Transverse colon (tissue), 3 donors: ENCODE data around the gene MICAL2.

Experiments used
- POLR2A ChIP-seq: fragments of 450-650 bp; IDR thresholded peaks from one replicate; pipeline ENCODE4 v1.6.1; 2016; ENCODE audit warnings: antibody characterized with exemption, mild to moderate bottlenecking, moderate library complexity
- TF ChIP-seq, protein P1 (sequence below), 5 experiments: fragments of 200-600 bp in 3 of 5; fragments of 450-650 bp in 2 of 5; sonication (generic) in 3 of 5; IDR thresholded peaks; 1 replicate in 2 of 5; 2 replicates in 3 of 5; pipeline ENCODE4 v1.5.1; 2016 to 2017; ENCODE audit warnings: antibody characterized with exemption in 5 of 5, inconsistent platforms in 3 of 5, mild to moderate bottlenecking in 2 of 5, moderate library complexity in 1 of 5

DNA sequence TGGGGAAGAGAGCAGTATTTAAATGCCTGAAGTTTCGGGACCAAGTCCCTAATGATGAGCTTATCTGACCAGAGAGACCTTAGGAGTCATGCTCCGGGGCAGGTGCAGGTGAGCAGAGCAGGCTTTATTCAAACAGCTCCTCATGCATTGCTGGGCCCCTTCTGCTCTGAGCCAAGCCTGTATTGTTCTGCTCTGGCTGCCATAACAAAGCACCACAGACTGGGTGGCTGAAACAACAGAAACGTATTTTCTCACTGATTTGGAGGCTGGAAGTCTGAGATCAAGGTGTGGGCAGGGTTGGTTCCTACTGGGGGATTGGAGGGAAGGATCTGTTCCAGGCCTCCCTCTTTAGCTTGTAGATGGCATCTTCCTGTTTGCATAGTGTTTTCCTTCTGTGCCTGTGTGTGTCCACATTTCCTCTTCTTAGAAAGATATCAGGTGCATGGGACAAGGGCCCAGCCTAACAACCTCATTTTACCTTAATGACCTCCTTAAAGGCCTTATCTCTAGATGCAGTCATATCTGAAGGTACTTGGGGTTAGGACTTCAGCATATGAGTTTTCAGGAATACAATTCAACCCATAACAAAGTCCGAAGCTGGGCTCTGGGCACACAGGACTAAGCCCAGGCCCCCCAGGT, 169.9 kb downstream of the MICAL2 start:
- TF ChIP-seq, protein P1, sequence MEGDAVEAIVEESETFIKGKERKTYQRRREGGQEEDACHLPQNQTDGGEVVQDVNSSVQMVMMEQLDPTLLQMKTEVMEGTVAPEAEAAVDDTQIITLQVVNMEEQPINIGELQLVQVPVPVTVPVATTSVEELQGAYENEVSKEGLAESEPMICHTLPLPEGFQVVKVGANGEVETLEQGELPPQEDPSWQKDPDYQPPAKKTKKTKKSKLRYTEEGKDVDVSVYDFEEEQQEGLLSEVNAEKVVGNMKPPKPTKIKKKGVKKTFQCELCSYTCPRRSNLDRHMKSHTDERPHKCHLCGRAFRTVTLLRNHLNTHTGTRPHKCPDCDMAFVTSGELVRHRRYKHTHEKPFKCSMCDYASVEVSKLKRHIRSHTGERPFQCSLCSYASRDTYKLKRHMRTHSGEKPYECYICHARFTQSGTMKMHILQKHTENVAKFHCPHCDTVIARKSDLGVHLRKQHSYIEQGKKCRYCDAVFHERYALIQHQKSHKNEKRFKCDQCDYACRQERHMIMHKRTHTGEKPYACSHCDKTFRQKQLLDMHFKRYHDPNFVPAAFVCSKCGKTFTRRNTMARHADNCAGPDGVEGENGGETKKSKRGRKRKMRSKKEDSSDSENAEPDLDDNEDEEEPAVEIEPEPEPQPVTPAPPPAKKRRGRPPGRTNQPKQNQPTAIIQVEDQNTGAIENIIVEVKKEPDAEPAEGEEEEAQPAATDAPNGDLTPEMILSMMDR (IDR thresholded peaks at IDR 0.05): no peak
- TF ChIP-seq POLR2A: no peak
